Erythroblast (primary cell): ENCODE measurements around the gene DNAJB12.
"Not testable (repeated sequence)": the region's sequence is repeated elsewhere in the genome, so short reads cannot be mapped to it uniquely, and the experiment has no call there.

Experiments used
- DNase-seq, 2 experiments: peaks; one replicate each; lab custom pipeline; 2025; lab: John Stamatoyannopoulos, UW
- GATA1 ChIP-seq: IDR thresholded peaks from 2 replicates; pipeline ENCODE4 v1.6.1; 2011; ENCODE audit warnings: low read depth, mild to moderate bottlenecking, control low read depth, low read length, moderate library complexity
- POLR2A ChIP-seq: IDR thresholded peaks from 2 replicates; pipeline ENCODE4 v1.6.1; 2011; ENCODE audit warnings: mild to moderate bottlenecking, low read length

Gene DNAJB12

GRCh38 chr10:72310241-72310633 is 44.5 kb downstream of the DNAJB12 start:
- DNase-seq: no peak

DNA sequence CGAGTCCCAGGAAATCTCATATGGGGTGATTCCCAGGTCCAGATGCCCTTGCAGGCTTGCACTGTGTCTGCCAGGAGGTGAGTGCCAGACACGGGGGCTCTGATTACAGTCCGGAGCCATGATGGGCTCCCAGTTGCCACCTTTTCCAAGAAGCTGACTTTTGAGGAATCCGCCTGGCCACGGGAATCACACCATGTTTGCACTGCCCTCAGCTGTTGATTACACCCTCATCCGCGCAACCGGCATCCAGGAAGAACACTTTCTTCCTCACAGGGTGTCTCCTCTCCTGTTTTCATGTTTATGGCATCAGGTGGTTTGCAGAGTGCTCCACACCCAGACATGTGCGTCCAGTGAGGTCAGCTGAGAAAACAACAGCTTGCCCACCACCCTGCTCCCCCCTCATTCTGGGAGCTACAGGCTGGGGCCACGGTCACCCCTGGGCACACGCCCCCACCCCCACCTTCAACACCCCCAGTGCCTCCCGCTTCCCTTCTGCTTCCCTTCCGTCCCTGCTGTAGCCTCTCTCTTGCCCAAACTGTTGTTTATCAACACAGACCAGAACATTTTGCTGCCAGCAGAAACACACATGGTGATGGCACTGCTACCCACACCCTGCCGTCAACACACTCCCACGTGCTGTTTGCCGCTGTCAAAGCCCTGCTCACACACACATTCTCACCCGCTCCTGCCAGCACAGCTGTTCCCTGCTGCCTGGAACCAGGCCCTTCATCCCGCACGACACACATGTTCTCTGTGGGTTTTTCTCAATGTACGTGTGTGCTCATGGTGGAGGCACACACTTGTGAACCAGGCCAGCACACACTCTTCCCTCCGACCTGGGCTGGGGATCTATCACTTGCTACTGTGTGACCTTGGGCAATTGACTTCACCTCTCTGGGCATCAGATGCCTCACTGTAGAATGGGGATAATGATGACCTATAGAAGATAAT is 45.2 kb downstream of the DNAJB12 start:
- peak; percentile 68 to 72 for DNase-seq
- TF ChIP-seq POLR2A: peak; percentile 56
- no peak for TF ChIP-seq GATA1

More at GRCh38 chr10:72310241-72310633, 44.5 kb downstream of the DNAJB12 start:
- TF ChIP-seq GATA1: no peak
- no peak for TF ChIP-seq POLR2A

GRCh38 chr10:72308320-72308987 is 46.3 kb downstream of the DNAJB12 start:
- peak; percentile 49 for TF ChIP-seq POLR2A
- no peak for TF ChIP-seq GATA1
- peak; percentile 91 for DNase-seq

DNA sequence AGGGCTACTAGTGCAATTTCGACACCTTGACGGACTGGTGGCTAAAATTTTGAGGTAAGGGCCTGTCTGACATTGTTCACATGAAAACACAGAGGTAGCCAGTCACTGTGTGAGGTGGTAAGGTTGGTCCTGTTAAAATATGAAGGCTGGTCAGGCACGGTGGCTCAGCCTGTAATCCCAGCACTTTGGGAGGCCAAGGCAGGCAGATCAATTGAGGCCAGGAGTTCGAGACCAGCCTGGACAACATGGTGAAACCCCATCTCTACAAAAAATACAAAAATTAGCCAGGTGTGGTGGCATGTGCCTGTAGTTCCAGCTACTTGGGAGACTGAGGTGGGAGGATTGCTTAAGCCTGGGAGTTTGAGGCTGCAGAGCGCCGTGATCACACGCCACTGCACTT is 47.0 kb downstream of the DNAJB12 start:
- not testable (repeated sequence) for DNase-seq

- DNase-seq: no peak
- TF ChIP-seq POLR2A (no peak), GATA1 (no peak)
Measured at GRCh38 chr10:72306215-72306760, 48.4 kb downstream of the DNAJB12 start.

DNA sequence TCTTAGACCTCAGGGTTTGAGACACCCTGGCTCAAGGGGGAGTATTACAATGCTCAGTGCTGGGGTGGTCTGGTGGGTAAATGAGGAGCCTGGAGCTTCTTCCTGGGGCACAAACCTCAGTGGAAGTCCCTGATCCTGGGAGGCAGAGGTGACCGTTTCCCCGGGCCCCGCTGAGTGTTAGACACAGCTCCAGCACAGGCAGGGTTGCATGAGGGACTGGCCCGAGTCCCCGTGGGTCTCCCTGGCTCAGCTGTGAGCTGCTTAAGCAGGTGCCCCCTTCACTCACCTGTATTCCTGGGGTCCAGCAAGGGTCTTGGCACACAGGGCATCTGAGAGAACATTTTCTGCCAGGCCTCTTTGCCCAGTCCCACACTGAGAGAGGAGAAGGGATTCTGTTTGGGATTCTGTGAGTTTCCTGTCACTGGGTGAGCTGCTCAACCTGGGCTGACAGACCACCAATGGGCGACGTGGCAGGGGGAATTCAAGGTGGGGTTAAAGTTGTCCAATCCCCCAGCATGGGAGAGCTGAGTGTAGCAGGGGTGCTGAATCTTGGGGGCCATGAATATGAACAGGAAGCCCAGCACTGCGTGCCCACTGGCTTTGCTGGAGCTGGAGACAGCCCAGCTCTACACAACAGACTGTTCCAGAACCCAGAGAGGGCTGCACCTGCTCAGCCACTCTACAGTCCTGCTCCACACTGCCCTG is 51.1 kb downstream of the DNAJB12 start:
- DNase-seq: no peak
- TF ChIP-seq POLR2A: no peak

GRCh38 chr10:72298592-72299519 is 55.9 kb downstream of the DNAJB12 start:
- TF ChIP-seq GATA1 (no peak), POLR2A (no peak)
- DNase-seq: no peak

GRCh38 chr10:72297805-72298591 is 56.7 kb downstream of the DNAJB12 start:
- TF ChIP-seq GATA1 (no peak), POLR2A (peak; percentile 82)
- peak; percentile 98 to 99 for DNase-seq

DNA sequence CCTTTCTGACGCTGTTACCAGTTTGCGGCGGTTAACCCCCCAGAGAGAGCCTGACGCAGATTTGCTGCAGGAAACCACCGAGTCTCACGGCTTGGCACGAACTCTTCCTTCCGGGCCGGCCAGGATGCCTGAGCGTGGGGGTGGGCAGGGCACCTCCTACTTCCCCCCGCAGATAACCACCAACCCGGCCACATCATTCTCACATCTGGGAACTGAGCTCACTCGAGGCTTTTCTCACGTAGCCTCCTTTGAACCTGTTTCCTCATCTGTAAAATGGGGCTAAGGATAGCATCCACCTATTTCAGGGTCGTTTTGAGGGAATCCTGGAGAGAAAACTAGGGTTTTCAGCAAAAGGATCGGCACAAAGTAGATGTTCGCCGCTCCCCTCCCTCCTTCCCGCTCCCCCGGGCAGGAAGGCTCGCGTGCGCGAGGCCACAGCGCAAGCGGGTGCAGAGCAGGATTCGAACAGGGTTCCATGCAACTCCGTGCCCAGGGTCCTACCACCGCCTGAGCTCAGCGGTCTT is 57.4 kb downstream of the DNAJB12 start:
- peak; percentile 79 to 87 for DNase-seq
- TF ChIP-seq GATA1 (no peak), POLR2A (peak; percentile 91)

GRCh38 chr10:72296829-72297280 is 57.9 kb downstream of the DNAJB12 start:
- DNase-seq: not testable (repeated sequence)

- no peak for TF ChIP-seq POLR2A
- TF ChIP-seq GATA1: no peak
- DNase-seq: no peak
Measured at GRCh38 chr10:72295330-72295910, 59.3 kb downstream of the DNAJB12 start.
